HepG2 (cell line): ENCODE data around the gene CASD1. TPM values are rescaled to one million over a fixed set of nuclear protein-coding genes. Genes with fewer than 3 reads are reported as not detected.

Experiments
- ATAC-seq: fragments of 200-7000 bp; cut with Tn5 transposase; 3 replicates; pipeline ENCODE4 v1.9.1; 2020; ENCODE audit warnings: mild to moderate bottlenecking, moderate library complexity
- BruUV-seq: library from RNA; stranded (reverse); fragments of 400-500 nt; replicated peaks from 2 replicates; lab custom pipeline; 2021; lab: Mats Ljungman, UMichigan
- CTCF ChIA-PET: fragments of 300-600 bp; formaldehyde crosslinking; extraction: SDS; loops from one replicate; lab custom pipeline; 2021; ENCODE audit warnings: low total read pairs, inconsistent platforms, low intra/inter-chr PET ratio; lab: Yijun Ruan, JAX
- POLR2A ChIA-PET: fragments of 350-600 bp; sonication (Branson Sonifier 250); formaldehyde crosslinking; loops from one replicate; lab custom pipeline; 2020; ENCODE audit warnings: antibody characterized with exemption, inconsistent platforms; lab: Yijun Ruan, JAX
- DNase-seq: peaks from one replicate; pipeline ENCODE4 v3.0.0-alpha.2; 2015; ENCODE audit warnings: low spot score
- FAIRE-seq: peaks from 3 replicates; lab custom pipeline; 2011; peaks lifted over from hg19 to GRCh38; lab: Jason Lieb, UNC
- H2AFZ ChIP-seq: one replicate; pipeline ENCODE4 v1.6.1; 2011; ENCODE audit warnings: low read length, inconsistent platforms
- H3K27ac ChIP-seq: fragments of 300-600 bp; 3 replicates; pipeline ENCODE4 v1.8.0; 2011; ENCODE audit warnings: mixed run types, mild to moderate bottlenecking, mixed read lengths, low read length, inconsistent platforms; ENCODE audit not compliant: insufficient read depth; ENCODE audit errors: extremely low read length
- H3K27me3 ChIP-seq, 2 experiments: fragments of 200-600 bp in 1 of 2; 2 replicates in 1 of 2; 3 replicates in 1 of 2; pipeline versions ENCODE4 v1.6.0 to v1.8.0; 2011; ENCODE audit warnings: low read length in 2 of 2, mild to moderate bottlenecking in 2 of 2, moderate library complexity in 2 of 2, inconsistent platforms in 1 of 2; ENCODE audit not compliant: insufficient read depth in 2 of 2, control insufficient read depth in 1 of 2
- H3K36me3 ChIP-seq, 2 experiments: fragments of 200-600 bp in 1 of 2; replicated peaks in 1 of 2; 2 replicates in 1 of 2; 3 replicates in 1 of 2; pipeline versions ENCODE4 v1.5.1 to v1.8.0; 2011; ENCODE audit warnings: low read length in 2 of 2, inconsistent platforms in 1 of 2; ENCODE audit not compliant: insufficient read depth in 2 of 2, control insufficient read depth in 1 of 2
- H3K4me1 ChIP-seq: 2 replicates; pipeline ENCODE4 v1.5.1; 2012; ENCODE audit warnings: low read length, inconsistent platforms; ENCODE audit not compliant: insufficient read depth
- H3K4me2 ChIP-seq: 2 replicates; pipeline ENCODE4 v1.6.0; 2011; ENCODE audit warnings: low read depth, low read length, inconsistent platforms
- H3K4me3 ChIP-seq, 3 experiments: fragments of 200-600 bp in 1 of 3; sonication (generic), shearing (Covaris generic) in 1 of 3; replicated peaks in 1 of 3; 2 replicates each; pipeline ENCODE4 v1.5.1; 2011 to 2016; ENCODE audit warnings: low read length in 3 of 3, inconsistent platforms in 2 of 3, low read depth in 2 of 3, mild to moderate bottlenecking in 2 of 3, control low read depth in 1 of 3, mixed read lengths in 1 of 3; ENCODE audit not compliant: insufficient read depth in 1 of 3
- H3K79me2 ChIP-seq: one replicate; pipeline ENCODE4 v1.6.1; 2011; ENCODE audit warnings: low read length, inconsistent platforms; ENCODE audit not compliant: insufficient read depth
- H3K9ac ChIP-seq: 2 replicates; pipeline ENCODE4 v1.6.0; 2011; ENCODE audit warnings: mild to moderate bottlenecking, low read depth, low read length, inconsistent platforms; ENCODE audit not compliant: insufficient read depth
- H3K9me3 ChIP-seq: 2 replicates; pipeline ENCODE4 v1.5.1; 2012; ENCODE audit warnings: mild to moderate bottlenecking, low read length
- H4K20me1 ChIP-seq: 2 replicates; pipeline ENCODE4 v1.6.0; 2011; ENCODE audit warnings: inconsistent platforms, mild to moderate bottlenecking, low read length, moderate library complexity; ENCODE audit not compliant: insufficient read depth
- FLYWCH1 ChIP-seq: sonication (generic); formaldehyde crosslinking; IDR thresholded peaks from 2 replicates; pipeline ENCODE4 v1.8.1; 2023; ENCODE audit warnings: mild to moderate bottlenecking, missing genetic modification reagents
- GATA4 ChIP-seq: sonication (generic); IDR thresholded peaks from 2 replicates; pipeline ENCODE4 v1.6.1; 2016; ENCODE audit warnings: antibody characterized with exemption, low read depth, borderline replicate concordance
- HOXD1 ChIP-seq: sonication (generic); formaldehyde crosslinking; IDR thresholded peaks from 2 replicates; pipeline ENCODE4 v1.5.0; 2020; ENCODE audit warnings: missing genetic modification reagents
- KAT8 ChIP-seq: IDR thresholded peaks from 2 replicates; pipeline ENCODE4 v1.6.1; 2016; ENCODE audit warnings: missing genetic modification reagents, missing compliant biosample characterization
- KDM5B ChIP-seq: sonication (generic); formaldehyde crosslinking; IDR thresholded peaks from 2 replicates; pipeline ENCODE4 v1.4.0; 2020; ENCODE audit warnings: missing genetic modification reagents, mild to moderate bottlenecking, borderline replicate concordance
- NR3C1 ChIP-seq: sonication (generic); formaldehyde crosslinking; IDR thresholded peaks from 2 replicates; pipeline ENCODE4 v1.4.0; 2020; ENCODE audit warnings: missing genetic modification reagents
- RBAK ChIP-seq: sonication (generic); formaldehyde crosslinking; IDR thresholded peaks from 2 replicates; pipeline ENCODE4 v1.5.1; 2020; ENCODE audit warnings: mild to moderate bottlenecking, missing genetic modification reagents
- SIX1 ChIP-seq: sonication (generic); formaldehyde crosslinking; IDR thresholded peaks from 2 replicates; pipeline ENCODE4 v1.4.0; 2020; ENCODE audit warnings: missing genetic modification reagents, borderline replicate concordance
- SSRP1 ChIP-seq: IDR thresholded peaks from 2 replicates; pipeline ENCODE4 v1.6.1; 2016; ENCODE audit warnings: control low read depth
- ZFP62 ChIP-seq: sonication (generic); formaldehyde crosslinking; IDR thresholded peaks from 2 replicates; pipeline ENCODE4 v1.4.0; 2020; ENCODE audit warnings: missing genetic modification reagents
- ZNF329 ChIP-seq: sonication (generic); formaldehyde crosslinking; IDR thresholded peaks from 2 replicates; pipeline ENCODE4 v1.9.0; 2021; ENCODE audit warnings: low read depth, mild to moderate bottlenecking, missing genetic modification reagents
- ZNF737 ChIP-seq: sonication (generic); formaldehyde crosslinking; IDR thresholded peaks from 2 replicates; pipeline ENCODE4 v1.5.0; 2020; ENCODE audit warnings: missing genetic modification reagents, mild to moderate bottlenecking, borderline replicate concordance
- WGBS: methylation state at CpG from one replicate; pipeline ENCODE4 v1.1.6; 2017; ENCODE audit warnings: low lambda C conversion rate; 5-methylcytosine and 5-hydroxymethylcytosine counted together
- in situ Hi-C: cut with HindIII; loops from 2 replicates; pipeline ENCODE4 v1.10.0; 2017; ENCODE audit warnings: low pct_unique_long_range_greater_than_20kb; ENCODE audit not compliant: extremely low pct_ligation_motif_present
- intact Hi-C: fragments of 100-400 bp; cut with micrococcal nuclease; formaldehyde crosslinking; loops from one replicate; pipeline ENCODE4 v1.10.0; 2022; ENCODE audit not compliant: unreplicated experiment
- polyA plus RNA-seq, 8 experiments: library from polyadenylated mRNA; depleted of rRNA in 3 of 8; stranded (reverse) in 7 of 8; unstranded in 1 of 8; fragments of >200 nt; fragmentation: Illumina TruSeq in 4 of 8; extraction: Trizol in 4 of 8; gene quantifications; 2 replicates each; pipeline versions ENCODE4 v1.2.1 to v1.2.3, GENCODE V29; 2011 to 2016; ENCODE audit warnings: low read depth in 4 of 8, missing spikeins in 1 of 8, mixed read lengths in 1 of 8; ENCODE audit not compliant: insufficient read depth in 1 of 8
- total RNA-seq, 5 experiments: library from RNA; depleted of rRNA; stranded (reverse); fragments of >200 nt; fragmentation: Illumina TruSeq; extraction: Trizol; gene quantifications; 2 replicates each; pipeline ENCODE4 v1.2.3, GENCODE V29; 2016; ENCODE audit warnings: low read depth in 1 of 5
- TF ChIP-seq, protein P1 (sequence below): sonication (generic); formaldehyde crosslinking; IDR thresholded peaks from 2 replicates; pipeline ENCODE4 v1.5.0; 2020; ENCODE audit warnings: mild to moderate bottlenecking, missing genetic modification reagents
- TF ChIP-seq, protein P2 (sequence below): sonication (generic); formaldehyde crosslinking; IDR thresholded peaks from 2 replicates; pipeline ENCODE4 v1.4.0; 2020; ENCODE audit warnings: missing genetic modification reagents
- TF ChIP-seq, protein P3 (sequence below): sonication (generic); formaldehyde crosslinking; IDR thresholded peaks from 2 replicates; pipeline ENCODE4 v1.5.1; 2020; ENCODE audit warnings: missing genetic modification reagents, mild to moderate bottlenecking, borderline replicate concordance
- TF ChIP-seq, protein P4 (sequence below): sonication (generic); formaldehyde crosslinking; IDR thresholded peaks from 2 replicates; pipeline ENCODE4 v1.4.0; 2020; ENCODE audit warnings: missing genetic modification reagents

Gene CASD1
- total and polyA plus RNA-seq, 2 of the 13 experiments (the other 11 are each of a cell fraction or from before 2014, with no cell fraction given), result 22.9 to 32.6 TPM

DNA sequence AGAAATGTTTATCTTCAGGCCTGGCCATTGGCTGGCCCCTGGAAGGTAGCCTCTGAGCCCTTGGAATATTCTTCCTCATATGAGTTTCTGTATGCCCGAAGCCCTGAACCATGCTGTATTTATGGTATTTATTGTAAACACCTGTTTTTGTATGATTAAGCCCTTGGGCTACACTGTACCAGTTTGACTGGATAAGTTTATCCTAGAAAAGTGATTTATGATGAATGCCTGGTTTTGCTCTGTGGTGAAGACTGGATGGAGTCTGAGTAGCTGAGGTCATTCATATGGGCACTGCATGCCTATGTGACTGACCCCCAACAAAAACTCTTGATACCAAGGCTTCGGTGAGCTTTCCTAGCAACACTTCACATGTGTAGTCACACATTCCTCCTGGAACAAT lies 66.7 kb downstream of the CASD1 start:
- DNase-seq (no peak), ATAC-seq (no peak), FAIRE-seq (no peak)
- Histone ChIP-seq H4K20me1 (no peaks in the 10 kb centered on the region), H3K79me2 (no peaks in the 10 kb centered on the region), H3K9me3 (peaks cover 14% of the 10 kb centered on the region), H3K27me3 (no peaks in the 10 kb centered on the region), H3K4me3 (no peak overlapping the region), H3K27ac (no peak overlapping the region), H2AFZ (no peak overlapping the region), H3K4me2 (no peak overlapping the region), H3K4me1 (peaks cover 41% of the 10 kb centered on the region), H3K9ac (no peak overlapping the region), H3K36me3 (no peaks in the 10 kb centered on the region)
- ChIA-PET CTCF (no interaction called here), POLR2A (no interaction called here)
- intact Hi-C loops, result no loop called here
- in situ Hi-C loops, result no loop called here
- no TSS peak for BruUV-seq
- WGBS, result 73% methylated on average over 2 of the region's 2 CpGs
- TF ChIP-seq, protein P1, sequence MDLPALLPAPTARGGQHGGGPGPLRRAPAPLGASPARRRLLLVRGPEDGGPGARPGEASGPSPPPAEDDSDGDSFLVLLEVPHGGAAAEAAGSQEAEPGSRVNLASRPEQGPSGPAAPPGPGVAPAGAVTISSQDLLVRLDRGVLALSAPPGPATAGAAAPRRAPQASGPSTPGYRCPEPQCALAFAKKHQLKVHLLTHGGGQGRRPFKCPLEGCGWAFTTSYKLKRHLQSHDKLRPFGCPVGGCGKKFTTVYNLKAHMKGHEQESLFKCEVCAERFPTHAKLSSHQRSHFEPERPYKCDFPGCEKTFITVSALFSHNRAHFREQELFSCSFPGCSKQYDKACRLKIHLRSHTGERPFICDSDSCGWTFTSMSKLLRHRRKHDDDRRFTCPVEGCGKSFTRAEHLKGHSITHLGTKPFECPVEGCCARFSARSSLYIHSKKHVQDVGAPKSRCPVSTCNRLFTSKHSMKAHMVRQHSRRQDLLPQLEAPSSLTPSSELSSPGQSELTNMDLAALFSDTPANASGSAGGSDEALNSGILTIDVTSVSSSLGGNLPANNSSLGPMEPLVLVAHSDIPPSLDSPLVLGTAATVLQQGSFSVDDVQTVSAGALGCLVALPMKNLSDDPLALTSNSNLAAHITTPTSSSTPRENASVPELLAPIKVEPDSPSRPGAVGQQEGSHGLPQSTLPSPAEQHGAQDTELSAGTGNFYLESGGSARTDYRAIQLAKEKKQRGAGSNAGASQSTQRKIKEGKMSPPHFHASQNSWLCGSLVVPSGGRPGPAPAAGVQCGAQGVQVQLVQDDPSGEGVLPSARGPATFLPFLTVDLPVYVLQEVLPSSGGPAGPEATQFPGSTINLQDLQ (CRISPR knock-in tag), result no peak
- no peak for TF ChIP-seq KAT8 (CRISPR knock-in tag)
- no peak for TF ChIP-seq ZNF329 (CRISPR knock-in tag)
- no peak for TF ChIP-seq SSRP1 (CRISPR knock-in tag)
- TF ChIP-seq NR3C1 (CRISPR knock-in tag), result no peak
- no peak for TF ChIP-seq FLYWCH1
- TF ChIP-seq KDM5B (CRISPR knock-in tag), result no peak
- TF ChIP-seq ZNF737 (CRISPR knock-in tag), result no peak
- no peak for TF ChIP-seq HOXD1
- TF ChIP-seq GATA4, result no peak
- TF ChIP-seq, protein P2, sequence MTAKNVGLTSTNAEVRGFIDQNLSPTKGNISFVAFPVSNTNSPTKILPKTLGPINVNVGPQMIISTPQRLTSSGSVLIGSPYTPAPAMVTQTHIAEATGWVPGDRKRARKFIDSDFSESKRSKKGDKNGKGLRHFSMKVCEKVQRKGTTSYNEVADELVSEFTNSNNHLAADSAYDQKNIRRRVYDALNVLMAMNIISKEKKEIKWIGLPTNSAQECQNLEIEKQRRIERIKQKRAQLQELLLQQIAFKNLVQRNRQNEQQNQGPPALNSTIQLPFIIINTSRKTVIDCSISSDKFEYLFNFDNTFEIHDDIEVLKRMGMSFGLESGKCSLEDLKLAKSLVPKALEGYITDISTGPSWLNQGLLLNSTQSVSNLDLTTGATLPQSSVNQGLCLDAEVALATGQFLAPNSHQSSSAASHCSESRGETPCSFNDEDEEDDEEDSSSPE (CRISPR knock-in tag), result no peak
- TF ChIP-seq, protein P3, sequence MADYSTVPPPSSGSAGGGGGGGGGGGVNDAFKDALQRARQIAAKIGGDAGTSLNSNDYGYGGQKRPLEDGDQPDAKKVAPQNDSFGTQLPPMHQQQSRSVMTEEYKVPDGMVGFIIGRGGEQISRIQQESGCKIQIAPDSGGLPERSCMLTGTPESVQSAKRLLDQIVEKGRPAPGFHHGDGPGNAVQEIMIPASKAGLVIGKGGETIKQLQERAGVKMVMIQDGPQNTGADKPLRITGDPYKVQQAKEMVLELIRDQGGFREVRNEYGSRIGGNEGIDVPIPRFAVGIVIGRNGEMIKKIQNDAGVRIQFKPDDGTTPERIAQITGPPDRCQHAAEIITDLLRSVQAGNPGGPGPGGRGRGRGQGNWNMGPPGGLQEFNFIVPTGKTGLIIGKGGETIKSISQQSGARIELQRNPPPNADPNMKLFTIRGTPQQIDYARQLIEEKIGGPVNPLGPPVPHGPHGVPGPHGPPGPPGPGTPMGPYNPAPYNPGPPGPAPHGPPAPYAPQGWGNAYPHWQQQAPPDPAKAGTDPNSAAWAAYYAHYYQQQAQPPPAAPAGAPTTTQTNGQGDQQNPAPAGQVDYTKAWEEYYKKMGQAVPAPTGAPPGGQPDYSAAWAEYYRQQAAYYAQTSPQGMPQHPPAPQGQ (CRISPR knock-in tag), result no peak
- no peak for TF ChIP-seq SIX1
- no peak for TF ChIP-seq RBAK (CRISPR knock-in tag)
- TF ChIP-seq, protein P4, sequence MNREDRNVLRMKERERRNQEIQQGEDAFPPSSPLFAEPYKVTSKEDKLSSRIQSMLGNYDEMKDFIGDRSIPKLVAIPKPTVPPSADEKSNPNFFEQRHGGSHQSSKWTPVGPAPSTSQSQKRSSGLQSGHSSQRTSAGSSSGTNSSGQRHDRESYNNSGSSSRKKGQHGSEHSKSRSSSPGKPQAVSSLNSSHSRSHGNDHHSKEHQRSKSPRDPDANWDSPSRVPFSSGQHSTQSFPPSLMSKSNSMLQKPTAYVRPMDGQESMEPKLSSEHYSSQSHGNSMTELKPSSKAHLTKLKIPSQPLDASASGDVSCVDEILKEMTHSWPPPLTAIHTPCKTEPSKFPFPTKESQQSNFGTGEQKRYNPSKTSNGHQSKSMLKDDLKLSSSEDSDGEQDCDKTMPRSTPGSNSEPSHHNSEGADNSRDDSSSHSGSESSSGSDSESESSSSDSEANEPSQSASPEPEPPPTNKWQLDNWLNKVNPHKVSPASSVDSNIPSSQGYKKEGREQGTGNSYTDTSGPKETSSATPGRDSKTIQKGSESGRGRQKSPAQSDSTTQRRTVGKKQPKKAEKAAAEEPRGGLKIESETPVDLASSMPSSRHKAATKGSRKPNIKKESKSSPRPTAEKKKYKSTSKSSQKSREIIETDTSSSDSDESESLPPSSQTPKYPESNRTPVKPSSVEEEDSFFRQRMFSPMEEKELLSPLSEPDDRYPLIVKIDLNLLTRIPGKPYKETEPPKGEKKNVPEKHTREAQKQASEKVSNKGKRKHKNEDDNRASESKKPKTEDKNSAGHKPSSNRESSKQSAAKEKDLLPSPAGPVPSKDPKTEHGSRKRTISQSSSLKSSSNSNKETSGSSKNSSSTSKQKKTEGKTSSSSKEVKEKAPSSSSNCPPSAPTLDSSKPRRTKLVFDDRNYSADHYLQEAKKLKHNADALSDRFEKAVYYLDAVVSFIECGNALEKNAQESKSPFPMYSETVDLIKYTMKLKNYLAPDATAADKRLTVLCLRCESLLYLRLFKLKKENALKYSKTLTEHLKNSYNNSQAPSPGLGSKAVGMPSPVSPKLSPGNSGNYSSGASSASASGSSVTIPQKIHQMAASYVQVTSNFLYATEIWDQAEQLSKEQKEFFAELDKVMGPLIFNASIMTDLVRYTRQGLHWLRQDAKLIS, result no peak
- no peak for TF ChIP-seq ZFP62 (CRISPR knock-in tag)
